BE2C (cell line): ENCODE measurements around the gene P2RX6.

Source experiments
- DNase-seq: peaks from one replicate; pipeline ENCODE4 v3.0.0-alpha.2; 2020
- H3K27me3 ChIP-seq: fragments of 250-450 bp; sonication (Bioruptor Pico); 2 replicates; pipeline ENCODE4 v1.5.1; 2020; ENCODE audit warnings: mild to moderate bottlenecking
- H3K36me3 ChIP-seq: fragments of 250-450 bp; sonication (Bioruptor Pico); 2 replicates; pipeline ENCODE4 v1.5.1; 2020; ENCODE audit warnings: mild to moderate bottlenecking
- H3K4me1 ChIP-seq: fragments of 250-450 bp; sonication (Bioruptor Pico); 2 replicates; pipeline ENCODE4 v1.5.1; 2020
- H3K4me3 ChIP-seq: 2 replicates; pipeline ENCODE4 v1.5.1; 2011; ENCODE audit warnings: low read depth, low read length
- H3K9me3 ChIP-seq: fragments of 250-450 bp; sonication (Bioruptor Pico); 2 replicates; pipeline ENCODE4 v1.5.1; 2020
- CTCF ChIP-seq: IDR thresholded peaks from 2 replicates; pipeline ENCODE4 v1.5.1; 2012; ENCODE audit warnings: mild to moderate bottlenecking, low read depth, low read length

Gene P2RX6

GRCh38 chr22:20994128-20994901, 20.6 kb upstream of the P2RX6 start:
- no peaks in the 10 kb centered on the region for H3K9me3 ChIP-seq
- DNase-seq, result no peak
- H3K36me3 ChIP-seq, result peaks cover 64% of the 10 kb centered on the region
- H3K4me1 ChIP-seq, result no peaks in the 10 kb centered on the region
- H3K4me3 ChIP-seq, result no peak overlapping the region
- H3K27me3 ChIP-seq, result no peaks in the 10 kb centered on the region
- TF ChIP-seq CTCF, result no peak

GRCh38 chr22:20994902-20995241, 20.1 kb upstream of the P2RX6 start:
- no peak for TF ChIP-seq CTCF
- Histone ChIP-seq H3K36me3 (peaks cover 69% of the 10 kb centered on the region), H3K4me3 (no peak overlapping the region), H3K27me3 (no peaks in the 10 kb centered on the region), H3K9me3 (no peaks in the 10 kb centered on the region), H3K4me1 (peaks cover under 1% of the 10 kb centered on the region; the same call in 1 of the 2 replicates)
- no peak for DNase-seq

- no peaks in the 10 kb centered on the region for H3K27me3 ChIP-seq
- no peaks in the 10 kb centered on the region for H3K9me3 ChIP-seq
- H3K36me3 ChIP-seq, result peaks cover 71% of the 10 kb centered on the region
- no peak for DNase-seq
- peaks cover 4% of the 10 kb centered on the region; the same call in 1 of the 2 replicates for H3K4me1 ChIP-seq
- TF ChIP-seq CTCF, result no peak
- H3K4me3 ChIP-seq, result no peak overlapping the region
Measured at GRCh38 chr22:20995329-20996030, 19.5 kb upstream of the P2RX6 start.

GRCh38 chr22:20996031-20996410, 18.9 kb upstream of the P2RX6 start:
- DNase-seq, result no peak
- Histone ChIP-seq H3K9me3 (no peaks in the 10 kb centered on the region), H3K4me1 (peaks cover 5% of the 10 kb centered on the region; the same call in 1 of the 2 replicates), H3K27me3 (no peaks in the 10 kb centered on the region), H3K4me3 (no peak overlapping the region), H3K36me3 (peaks cover 70% of the 10 kb centered on the region)
- TF ChIP-seq CTCF, result no peak

- Histone ChIP-seq H3K4me3 (no peak overlapping the region), H3K36me3 (peaks cover 66% of the 10 kb centered on the region)
Measured at GRCh38 chr22:20996598-20997535, 18.1 kb upstream of the P2RX6 start.

More at GRCh38 chr22:20996598-20997535, 18.1 kb upstream of the P2RX6 start:
- DNase-seq, result no peak
- no peak for TF ChIP-seq CTCF
- H3K27me3 ChIP-seq, result no peaks in the 10 kb centered on the region
- no peaks in the 10 kb centered on the region for H3K9me3 ChIP-seq
- peaks cover 5% of the 10 kb centered on the region; the same call in 1 of the 2 replicates for H3K4me1 ChIP-seq
